Endothelial cell of umbilical vein (primary cell): ENCODE data around the gene FXYD6. TPM values are rescaled to one million over a fixed set of nuclear protein-coding genes. Genes with fewer than 3 reads are reported as not detected.

Experiments
- BruUV-seq: library from RNA; stranded (reverse); fragments of 400-500 nt; replicated peaks from 2 replicates; lab custom pipeline; 2021; lab: Mats Ljungman, UMichigan
- CTCF ChIA-PET: fragments of 300-600, 350-600 bp; sonication (Branson Sonifier 250); formaldehyde crosslinking; loops from one replicate; lab custom pipeline; 2021; ENCODE audit warnings: antibody characterized with exemption, inconsistent platforms; lab: Charles Lee
- POLR2A ChIA-PET: fragments of 300-600, 350-600 bp; sonication (Branson Sonifier 250); formaldehyde crosslinking; loops from one replicate; lab custom pipeline; 2021; ENCODE audit warnings: antibody characterized with exemption, inconsistent platforms; lab: Charles Lee
- DNase-seq: peaks from one replicate; pipeline ENCODE4 v3.0.0-alpha.2; 2011; ENCODE audit warnings: low read depth, low spot score
- FAIRE-seq: peaks from 2 replicates; lab custom pipeline; 2011; peaks lifted over from hg19 to GRCh38; lab: Jason Lieb, UNC
- H2AFZ ChIP-seq: 2 replicates; pipeline ENCODE4 v1.6.0; 2012; ENCODE audit warnings: low read depth, low read length, control low read depth, inconsistent platforms
- H3K27ac ChIP-seq: 2 replicates; pipeline ENCODE4 v1.5.1; 2011; ENCODE audit warnings: low read depth, mild to moderate bottlenecking, control low read depth, low read length, moderate library complexity; ENCODE audit not compliant: insufficient read depth
- H3K27me3 ChIP-seq, 2 experiments: 2 replicates each; pipeline versions ENCODE4 v1.6.0 to v1.6.1; 2011; ENCODE audit warnings: low read length in 2 of 2, mixed read lengths in 1 of 2; ENCODE audit not compliant: control insufficient read depth in 2 of 2, insufficient read depth in 2 of 2
- H3K36me3 ChIP-seq, 2 experiments: 2 replicates in 1 of 2; 3 replicates in 1 of 2; pipeline ENCODE4 v1.5.1; 2011; ENCODE audit warnings: low read length in 2 of 2, mild to moderate bottlenecking in 1 of 2, moderate library complexity in 1 of 2; ENCODE audit not compliant: control insufficient read depth in 2 of 2, insufficient read depth in 2 of 2; ENCODE audit errors: extremely low read depth in 1 of 2
- H3K4me1 ChIP-seq: 3 replicates; pipeline ENCODE4 v1.5.1; 2011; ENCODE audit warnings: mild to moderate bottlenecking, low read length; ENCODE audit not compliant: control insufficient read depth, insufficient read depth; ENCODE audit errors: extremely low read depth
- H3K4me2 ChIP-seq: 2 replicates; pipeline ENCODE4 v1.6.1; 2011; ENCODE audit warnings: low read length, control low read depth, mixed read lengths; ENCODE audit not compliant: insufficient read depth
- H3K4me3 ChIP-seq, 3 experiments: fragments of 200-600 bp in 1 of 3; sonication (generic), shearing (Covaris generic) in 1 of 3; replicated peaks in 1 of 3; 2 replicates each; pipeline ENCODE4 v1.5.1; 2011 to 2016; ENCODE audit warnings: control low read depth in 3 of 3, low read length in 3 of 3, mild to moderate bottlenecking in 2 of 3, inconsistent platforms in 1 of 3, low read depth in 1 of 3, moderate library complexity in 1 of 3; ENCODE audit not compliant: insufficient read depth in 1 of 3
- H3K79me2 ChIP-seq: 2 replicates; pipeline ENCODE4 v1.6.0; 2012; ENCODE audit warnings: low read length, inconsistent platforms; ENCODE audit not compliant: control insufficient read depth, insufficient read depth
- H3K9ac ChIP-seq: replicated peaks from 2 replicates; pipeline ENCODE3; 2011; ENCODE audit warnings: low read length, control low read depth; ENCODE audit not compliant: insufficient read depth; ENCODE audit errors: extremely low read depth
- H3K9me1 ChIP-seq: replicated peaks from 3 replicates; pipeline ENCODE4 v1.6.0; 2011; ENCODE audit warnings: mild to moderate bottlenecking, low read length; ENCODE audit not compliant: control insufficient read depth, insufficient read depth; ENCODE audit errors: extremely low read depth
- H3K9me3 ChIP-seq: replicated peaks from 2 replicates; pipeline ENCODE4 v1.5.1; 2012; ENCODE audit warnings: low read length, inconsistent platforms; ENCODE audit not compliant: control insufficient read depth, insufficient read depth
- H4K20me1 ChIP-seq: replicated peaks from 2 replicates; pipeline ENCODE3; 2011; ENCODE audit warnings: mild to moderate bottlenecking, low read length; ENCODE audit not compliant: control insufficient read depth, insufficient read depth; ENCODE audit errors: extremely low read depth
- CTCF ChIP-seq, 2 donors: IDR thresholded peaks; 1 replicate in 1 of 2; 2 replicates in 1 of 2; pipeline ENCODE4 v1.5.1; 2011; ENCODE audit warnings: low read length in 2 of 2, mild to moderate bottlenecking in 2 of 2, moderate library complexity in 2 of 2, control low read depth in 1 of 2, inconsistent platforms in 1 of 2, low read depth in 1 of 2; ENCODE audit not compliant: insufficient read depth in 1 of 2; ENCODE audit errors: extremely low read depth in 1 of 2
- EZH2 ChIP-seq: IDR thresholded peaks from 2 replicates; pipeline ENCODE4 v1.6.1; 2012; ENCODE audit warnings: borderline replicate concordance, low read depth, mild to moderate bottlenecking, moderate library complexity, low read length, inconsistent platforms; ENCODE audit not compliant: severe bottlenecking
- FOS ChIP-seq: IDR thresholded peaks from 2 replicates; pipeline ENCODE4 v1.6.1; 2011; ENCODE audit warnings: mild to moderate bottlenecking, low read length, moderate library complexity, borderline replicate concordance; ENCODE audit not compliant: insufficient read depth
- GATA2 ChIP-seq: IDR thresholded peaks from 2 replicates; pipeline ENCODE4 v1.7.0; 2011; ENCODE audit warnings: low read depth, mild to moderate bottlenecking, moderate library complexity, mixed read lengths, low read length; ENCODE audit not compliant: insufficient read length, insufficient read depth
- JUN ChIP-seq: IDR thresholded peaks from 2 replicates; pipeline ENCODE4 v1.6.1; 2011; ENCODE audit warnings: borderline replicate concordance, low read depth; ENCODE audit not compliant: insufficient read length, insufficient read depth
- POLR2A ChIP-seq: IDR thresholded peaks from 2 replicates; pipeline ENCODE4 v1.6.1; 2012; ENCODE audit warnings: low read depth, mild to moderate bottlenecking, control low read depth, low read length
- POLR2AphosphoS5 ChIP-seq: IDR thresholded peaks from 2 replicates; pipeline ENCODE4 v1.6.1; 2012; ENCODE audit warnings: low read depth, mild to moderate bottlenecking, control low read depth, low read length, moderate library complexity; ENCODE audit not compliant: insufficient read depth
- dilution Hi-C: fragments of 300-500 bp; cut with MboI; formaldehyde crosslinking; loops from one replicate; pipeline ENCODE4 v1.15.0; 2019; ENCODE audit warnings: low sequenced_read_pairs; ENCODE audit not compliant: extremely low pct_ligation_motif_present
- intact Hi-C: fragments of 100-400 bp; cut with micrococcal nuclease; formaldehyde crosslinking; loops from one replicate; pipeline ENCODE4 v1.10.0; 2022
- polyA plus RNA-seq, 4 experiments: library from polyadenylated mRNA; depleted of rRNA in 3 of 4; stranded (reverse) in 3 of 4; unstranded in 1 of 4; fragments of >200 nt; gene quantifications; 2 replicates each; pipeline versions ENCODE4 v1.2.1 to v1.2.3, GENCODE V29; 2011 to 2012; ENCODE audit warnings: missing spikeins in 1 of 4
- total RNA-seq: library from RNA; stranded (reverse); gene quantifications from 2 replicates; pipeline ENCODE4 v1.2.3, GENCODE V29; 2021

Gene FXYD6
- total and polyA plus RNA-seq, 2 donors (not counting 3 experiments of a cell fraction or from before 2014, with no cell fraction given) = 1.4 to 8.7 TPM

DNA sequence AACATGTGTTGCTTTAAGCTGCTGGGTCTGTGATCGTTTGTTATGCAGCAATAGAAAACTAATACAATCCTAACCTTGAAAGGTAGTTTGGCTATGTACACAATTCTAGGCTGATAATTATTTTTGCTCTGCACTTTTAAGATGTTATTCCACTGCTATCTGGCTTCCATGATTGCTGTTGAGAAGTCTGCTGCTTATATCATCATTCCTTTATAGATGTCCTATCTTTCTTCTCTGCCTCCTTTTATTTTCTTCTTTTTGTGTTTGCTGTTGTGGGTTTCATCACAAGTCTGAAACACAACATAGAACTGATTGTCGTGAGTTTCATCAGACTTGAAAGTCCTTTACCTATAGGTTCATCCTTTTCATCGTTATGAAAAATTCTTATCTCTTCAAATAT, 24.1 kb downstream of the FXYD6 start:
- DNase-seq = no peak
- no TSS peak for BruUV-seq
- POLR2A ChIA-PET = no interaction called here
- Histone ChIP-seq H3K36me3 (no peaks in the 10 kb centered on the region), H4K20me1 (no peaks in the 10 kb centered on the region), H3K4me2 (no peak overlapping the region), H3K9ac (no peak overlapping the region), H3K79me2 (no peaks in the 10 kb centered on the region), H2AFZ (no peak overlapping the region), H3K9me3 (no peaks in the 10 kb centered on the region), H3K27ac (no peak overlapping the region), H3K4me3 (no peak overlapping the region), H3K4me1 (no peaks in the 10 kb centered on the region), H3K27me3 (peaks cover 3 to 12% of the 10 kb centered on the region in 2 experiments), H3K9me1 (no peaks in the 10 kb centered on the region)
- intact Hi-C loops (no loop called here), dilution Hi-C loops (no loop called here)
- no peak for FAIRE-seq
- CTCF ChIA-PET = interaction anchor here (0.9 to 1.8 kb wide), 4 partner anchors 45 to 94 kb away, joined by 3 to 6 read pairs (median 4); no protein-coding TSS in a partner anchor
- TF ChIP-seq CTCF (IDR thresholded peaks at IDR 0.05; ENCODE audit: extremely low read depth in 1 of 2, insufficient read depth in 1 of 2, low read depth in 1 of 2, low read length in 2 of 2) = no peak
- TF ChIP-seq POLR2AphosphoS5 = no peak
- TF ChIP-seq JUN = no peak
- TF ChIP-seq FOS = no peak

DNA sequence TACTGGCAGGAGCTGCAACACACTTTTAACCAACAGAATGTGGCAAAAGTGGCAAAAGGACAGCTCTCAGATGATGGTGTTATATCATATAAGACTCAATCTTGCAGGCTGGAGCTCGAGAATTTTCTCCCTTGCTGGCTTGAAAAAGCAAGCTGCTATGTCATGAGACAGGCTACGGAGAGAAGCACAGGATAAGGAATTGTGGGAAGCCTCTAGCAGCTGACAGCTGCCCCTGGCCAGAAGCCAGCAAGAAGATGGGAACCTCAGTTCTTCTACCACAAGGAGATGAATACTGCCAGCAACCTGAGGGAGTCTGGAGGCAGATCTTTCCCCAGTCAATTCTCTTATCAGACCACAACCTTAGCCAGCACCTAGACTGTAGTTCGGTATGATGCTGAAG, 24.6 kb downstream of the FXYD6 start:
- DNase-seq = no peak
- intact Hi-C loops = no loop called here
- no peak for TF ChIP-seq EZH2
- TF ChIP-seq CTCF (IDR thresholded peaks at IDR 0.05; ENCODE audit: extremely low read depth in 1 of 2, insufficient read depth in 1 of 2, low read depth in 1 of 2, low read length in 2 of 2) = no peak
- no peak for TF ChIP-seq POLR2A
- TF ChIP-seq GATA2 = no peak
- H3K4me1 ChIP-seq = no peaks in the 10 kb centered on the region
- H3K27me3 ChIP-seq = peaks cover 3 to 12% of the 10 kb centered on the region in 2 experiments
- no peaks in the 10 kb centered on the region for H4K20me1 ChIP-seq
- dilution Hi-C loops = no loop called here
- no peak overlapping the region for H3K4me3 ChIP-seq
- CTCF ChIA-PET = interaction anchor here (0.9 to 1.8 kb wide), 5 partner anchors 9 to 95 kb away, joined by 3 to 6 read pairs (median 4); no protein-coding TSS in a partner anchor
- H3K4me2 ChIP-seq = no peak overlapping the region
- no peaks in the 10 kb centered on the region for H3K79me2 ChIP-seq
- H3K27ac ChIP-seq = no peak overlapping the region
- FAIRE-seq = no peak
- H2AFZ ChIP-seq = no peak overlapping the region
- H3K9ac ChIP-seq = no peak overlapping the region
- H3K9me3 ChIP-seq = no peaks in the 10 kb centered on the region
- H3K36me3 ChIP-seq = no peaks in the 10 kb centered on the region
- no TSS peak for BruUV-seq
- POLR2A ChIA-PET = no interaction called here
- no peaks in the 10 kb centered on the region for H3K9me1 ChIP-seq
